HepG2 (cell line): ENCODE measurements around the gene CEBPB. TPM values are rescaled to one million over a fixed set of nuclear protein-coding genes. Genes with fewer than 3 reads are reported as not detected.

Experiments
- ATAC-seq: fragments of 200-7000 bp; cut with Tn5 transposase; 3 replicates; pipeline ENCODE4 v1.9.1; 2020; ENCODE audit warnings: mild to moderate bottlenecking, moderate library complexity
- BruUV-seq: library from RNA; stranded (reverse); fragments of 400-500 nt; replicated peaks from 2 replicates; lab custom pipeline; 2021; lab: Mats Ljungman, UMichigan
- CTCF ChIA-PET: fragments of 300-600 bp; formaldehyde crosslinking; extraction: SDS; loops from one replicate; lab custom pipeline; 2021; ENCODE audit warnings: low total read pairs, inconsistent platforms, low intra/inter-chr PET ratio; lab: Yijun Ruan, JAX
- POLR2A ChIA-PET: fragments of 350-600 bp; sonication (Branson Sonifier 250); formaldehyde crosslinking; loops from one replicate; lab custom pipeline; 2020; ENCODE audit warnings: antibody characterized with exemption, inconsistent platforms; lab: Yijun Ruan, JAX
- DNase-seq: peaks from one replicate; pipeline ENCODE4 v3.0.0-alpha.2; 2015; ENCODE audit warnings: low spot score
- FAIRE-seq: peaks from 3 replicates; lab custom pipeline; 2011; peaks lifted over from hg19 to GRCh38; lab: Jason Lieb, UNC
- H2AFZ ChIP-seq: one replicate; pipeline ENCODE4 v1.6.1; 2011; ENCODE audit warnings: low read length, inconsistent platforms
- H3K27ac ChIP-seq: fragments of 300-600 bp; 3 replicates; pipeline ENCODE4 v1.8.0; 2011; ENCODE audit warnings: mixed run types, mild to moderate bottlenecking, mixed read lengths, low read length, inconsistent platforms; ENCODE audit not compliant: insufficient read depth; ENCODE audit errors: extremely low read length
- H3K27me3 ChIP-seq, 2 experiments: fragments of 200-600 bp in 1 of 2; 2 replicates in 1 of 2; 3 replicates in 1 of 2; pipeline versions ENCODE4 v1.6.0 to v1.8.0; 2011; ENCODE audit warnings: low read length in 2 of 2, mild to moderate bottlenecking in 2 of 2, moderate library complexity in 2 of 2, inconsistent platforms in 1 of 2; ENCODE audit not compliant: insufficient read depth in 2 of 2, control insufficient read depth in 1 of 2
- H3K36me3 ChIP-seq, 2 experiments: fragments of 200-600 bp in 1 of 2; replicated peaks in 1 of 2; 2 replicates in 1 of 2; 3 replicates in 1 of 2; pipeline versions ENCODE4 v1.5.1 to v1.8.0; 2011; ENCODE audit warnings: low read length in 2 of 2, inconsistent platforms in 1 of 2; ENCODE audit not compliant: insufficient read depth in 2 of 2, control insufficient read depth in 1 of 2
- H3K4me1 ChIP-seq: 2 replicates; pipeline ENCODE4 v1.5.1; 2012; ENCODE audit warnings: low read length, inconsistent platforms; ENCODE audit not compliant: insufficient read depth
- H3K4me2 ChIP-seq: 2 replicates; pipeline ENCODE4 v1.6.0; 2011; ENCODE audit warnings: low read depth, low read length, inconsistent platforms
- H3K4me3 ChIP-seq, 3 experiments: fragments of 200-600 bp in 1 of 3; sonication (generic), shearing (Covaris generic) in 1 of 3; replicated peaks in 1 of 3; 2 replicates each; pipeline ENCODE4 v1.5.1; 2011 to 2016; ENCODE audit warnings: low read length in 3 of 3, inconsistent platforms in 2 of 3, low read depth in 2 of 3, mild to moderate bottlenecking in 2 of 3, control low read depth in 1 of 3, mixed read lengths in 1 of 3; ENCODE audit not compliant: insufficient read depth in 1 of 3
- H3K79me2 ChIP-seq: one replicate; pipeline ENCODE4 v1.6.1; 2011; ENCODE audit warnings: low read length, inconsistent platforms; ENCODE audit not compliant: insufficient read depth
- H3K9ac ChIP-seq: 2 replicates; pipeline ENCODE4 v1.6.0; 2011; ENCODE audit warnings: mild to moderate bottlenecking, low read depth, low read length, inconsistent platforms; ENCODE audit not compliant: insufficient read depth
- H3K9me3 ChIP-seq: 2 replicates; pipeline ENCODE4 v1.5.1; 2012; ENCODE audit warnings: mild to moderate bottlenecking, low read length
- H4K20me1 ChIP-seq: 2 replicates; pipeline ENCODE4 v1.6.0; 2011; ENCODE audit warnings: inconsistent platforms, mild to moderate bottlenecking, low read length, moderate library complexity; ENCODE audit not compliant: insufficient read depth
- ARNT2 ChIP-seq: sonication (generic); formaldehyde crosslinking; IDR thresholded peaks from 2 replicates; pipeline ENCODE4 v1.8.0; 2022; ENCODE audit warnings: mild to moderate bottlenecking, low read depth, missing genetic modification reagents, moderate library complexity
- DNMT1 ChIP-seq: sonication (generic); formaldehyde crosslinking; IDR thresholded peaks from 2 replicates; pipeline ENCODE4 v1.5.1; 2020; ENCODE audit warnings: mild to moderate bottlenecking, missing genetic modification reagents
- EP300 ChIP-seq, 3 experiments: sonication (generic) in 1 of 3; formaldehyde crosslinking in 1 of 3; IDR thresholded peaks; 2 replicates each; pipeline versions ENCODE4 v1.5.1 to v1.6.1; 2011 to 2020; ENCODE audit warnings: low read depth in 2 of 3, low read length in 2 of 3, borderline replicate concordance in 1 of 3, improper control_type of control experiment in 1 of 3, mild to moderate bottlenecking in 1 of 3, missing genetic modification reagents in 1 of 3, moderate library complexity in 1 of 3
- FOXO4 ChIP-seq: sonication (generic); formaldehyde crosslinking; conservative IDR thresholded peaks from 2 replicates; pipeline ENCODE4 v1.8.1; 2023; ENCODE audit warnings: missing genetic modification reagents
- ZNF20 ChIP-seq: sonication (generic); formaldehyde crosslinking; IDR thresholded peaks from 2 replicates; pipeline ENCODE4 v1.4.0; 2020; ENCODE audit warnings: mild to moderate bottlenecking, moderate library complexity, missing genetic modification reagents
- ZNF3 ChIP-seq: IDR thresholded peaks from 2 replicates; pipeline ENCODE4 v1.7.0; 2017; ENCODE audit warnings: inconsistent platforms
- ZNF552 ChIP-seq: sonication (generic); formaldehyde crosslinking; IDR thresholded peaks from 2 replicates; pipeline ENCODE4 v1.9.0; 2022; ENCODE audit warnings: missing genetic modification reagents, mild to moderate bottlenecking, borderline replicate concordance
- ZNF629 ChIP-seq: sonication (generic); formaldehyde crosslinking; conservative IDR thresholded peaks from 2 replicates; pipeline ENCODE4 v1.5.0; 2020; ENCODE audit warnings: missing genetic modification reagents
- ZNF768 ChIP-seq: sonication (generic); formaldehyde crosslinking; IDR thresholded peaks from 2 replicates; pipeline ENCODE4 v1.4.0; 2020; ENCODE audit warnings: missing genetic modification reagents
- WGBS: methylation state at CpG from one replicate; pipeline ENCODE4 v1.1.6; 2017; ENCODE audit warnings: low lambda C conversion rate; 5-methylcytosine and 5-hydroxymethylcytosine counted together
- in situ Hi-C: cut with HindIII; loops from 2 replicates; pipeline ENCODE4 v1.10.0; 2017; ENCODE audit warnings: low pct_unique_long_range_greater_than_20kb; ENCODE audit not compliant: extremely low pct_ligation_motif_present
- intact Hi-C: fragments of 100-400 bp; cut with micrococcal nuclease; formaldehyde crosslinking; loops from one replicate; pipeline ENCODE4 v1.10.0; 2022; ENCODE audit not compliant: unreplicated experiment
- polyA plus RNA-seq, 8 experiments: library from polyadenylated mRNA; depleted of rRNA in 3 of 8; stranded (reverse) in 7 of 8; unstranded in 1 of 8; fragments of >200 nt; fragmentation: Illumina TruSeq in 4 of 8; extraction: Trizol in 4 of 8; gene quantifications; 2 replicates each; pipeline versions ENCODE4 v1.2.1 to v1.2.3, GENCODE V29; 2011 to 2016; ENCODE audit warnings: low read depth in 4 of 8, missing spikeins in 1 of 8, mixed read lengths in 1 of 8; ENCODE audit not compliant: insufficient read depth in 1 of 8
- total RNA-seq, 5 experiments: library from RNA; depleted of rRNA; stranded (reverse); fragments of >200 nt; fragmentation: Illumina TruSeq; extraction: Trizol; gene quantifications; 2 replicates each; pipeline ENCODE4 v1.2.3, GENCODE V29; 2016; ENCODE audit warnings: low read depth in 1 of 5
- TF ChIP-seq, protein P1 (sequence below): sonication (generic); formaldehyde crosslinking; IDR thresholded peaks from 2 replicates; pipeline ENCODE4 v1.4.0; 2020; ENCODE audit warnings: low read depth, mild to moderate bottlenecking, missing genetic modification reagents

The CEBPB gene
- total and polyA plus RNA-seq, 2 of the 13 experiments (the other 11 are each of a cell fraction or from before 2014, with no cell fraction given): 18.5 to 28.2 TPM

DNA sequence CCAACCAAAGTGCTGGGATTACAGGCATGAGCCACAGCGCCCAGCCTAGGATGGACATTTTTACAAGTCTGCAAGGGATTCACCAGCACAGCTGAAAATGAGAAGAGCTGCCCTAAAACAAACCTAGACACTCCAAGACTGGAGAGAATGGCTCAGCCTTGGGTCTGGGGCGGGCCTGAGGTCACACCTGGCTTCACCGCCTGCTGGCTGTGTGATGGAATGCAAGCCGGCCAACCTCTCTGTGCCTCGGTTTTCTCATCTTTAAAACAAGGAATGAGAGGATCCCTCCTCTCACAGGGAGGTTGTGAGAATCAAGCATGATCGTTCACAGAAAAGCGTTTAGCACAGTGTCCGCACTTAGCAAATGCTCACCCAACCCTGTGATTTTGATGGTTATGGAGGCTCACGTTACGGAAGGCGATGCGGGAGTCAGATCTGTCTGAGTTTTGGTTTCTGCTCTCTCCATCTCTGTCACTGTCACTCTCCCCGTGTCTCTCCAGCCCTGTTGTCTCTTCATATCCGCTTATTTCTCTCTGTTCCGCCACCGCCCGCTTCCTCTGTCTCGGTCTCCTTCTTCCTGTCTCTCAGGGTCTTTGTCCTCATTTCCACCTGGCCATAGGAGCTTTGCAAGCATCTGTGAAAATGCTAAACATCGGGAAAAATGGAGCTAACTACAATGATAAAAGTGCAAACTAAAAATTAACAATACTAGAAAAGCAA lies 47.6 kb downstream of the CEBPB start (continued):
- peak; percentile 100 for TF ChIP-seq ZNF768
- no peak for TF ChIP-seq EP300 (IDR thresholded peaks at IDR 0.05; ENCODE audit: low read depth in 2 of 2, low read length in 2 of 2)
- TF ChIP-seq EP300 (CRISPR knock-in tag; IDR thresholded peaks at IDR 0.05; ENCODE audit: borderline replicate concordance): no peak
- TF ChIP-seq, all 625 proteins: peak for 5

- no peak overlapping the region for H3K9ac ChIP-seq
- no peak overlapping the region for H2AFZ ChIP-seq
- no peak overlapping the region for H3K27ac ChIP-seq
- H3K27me3 ChIP-seq: peaks cover 4 to 28% of the 10 kb centered on the region in 2 experiments; a peak in 3 of 5 replicates
- ChIA-PET POLR2A (interaction anchor here (1.4 kb wide), 1 partner anchor 44 kb away, joined by 5 read pairs; no protein-coding TSS in a partner anchor), CTCF (no interaction called here)
- no peaks in the 10 kb centered on the region for H4K20me1 ChIP-seq
- no peaks in the 10 kb centered on the region for H3K36me3 ChIP-seq
- DNase-seq (no peak), ATAC-seq (no peak), FAIRE-seq (no peak)
- 22% methylated on average over 9 of the region's 9 CpGs for WGBS
- TF ChIP-seq DNMT1 (CRISPR knock-in tag): 0 out of 2 replicates have a peak, but pooled peaks have one; percentile 21
- TF ChIP-seq ZNF20: no peak
- H3K79me2 ChIP-seq: no peaks in the 10 kb centered on the region
- in situ Hi-C loops: no loop called here
- no peak overlapping the region for H3K4me2 ChIP-seq
- intact Hi-C loops: loop anchor here (10.0 kb wide), 1 partner anchor 45 kb away; the partner anchor contains the start of gene CEBPB
- H3K4me3 ChIP-seq: no peak overlapping the region
- BruUV-seq: no TSS peak
- no peaks in the 10 kb centered on the region for H3K9me3 ChIP-seq
- H3K4me1 ChIP-seq: peaks cover 92% of the 10 kb centered on the region
Observed at GRCh38 chr20:50240092-50240491, 49.5 kb downstream of the CEBPB start.

DNA sequence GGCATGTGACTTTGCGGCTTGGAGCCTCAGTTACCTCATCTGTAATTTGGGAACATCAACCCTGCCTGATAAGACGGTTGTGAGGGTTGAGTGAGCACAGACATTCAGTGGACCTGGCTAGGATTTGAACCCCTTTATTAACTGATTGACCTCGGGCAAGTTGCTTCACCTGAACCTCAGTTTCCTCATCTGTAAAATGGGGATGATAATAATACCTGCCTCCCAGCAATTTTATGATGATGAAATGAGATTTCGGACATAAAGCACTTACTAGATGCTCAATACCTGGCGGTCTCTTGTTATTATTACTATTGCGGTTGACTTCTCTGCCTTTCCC lies 51.5 kb downstream of the CEBPB start:
- Histone ChIP-seq H3K79me2 (no peaks in the 10 kb centered on the region), H4K20me1 (no peaks in the 10 kb centered on the region), H2AFZ (no peak overlapping the region), H3K27me3 (peaks cover 7 to 25% of the 10 kb centered on the region in 2 experiments; a peak in 3 of 5 replicates), H3K27ac (no peak overlapping the region), H3K4me3 (peak overlapping the region in 1 of 3 experiments; percentile 56; a peak in 1 of 6 replicates), H3K9me3 (no peaks in the 10 kb centered on the region), H3K36me3 (no peaks in the 10 kb centered on the region), H3K4me1 (peaks cover 100% of the 10 kb centered on the region), H3K4me2 (peak overlapping the region; percentile 87; the same call in 1 of the 2 replicates), H3K9ac (peak overlapping the region; percentile 72)
- intact Hi-C loops: loop anchor here (10.0 kb wide), 1 partner anchor 47 kb away; the partner anchor contains the start of gene CEBPB
- FAIRE-seq (no peak), DNase-seq (no peak), ATAC-seq (no peak)
- in situ Hi-C loops: no loop called here
- 87% methylated on average over 6 of the region's 6 CpGs for WGBS
- POLR2A ChIA-PET: interaction anchor here (0.8 kb wide), 1 partner anchor 52 kb away, joined by 3 read pairs; no protein-coding TSS in a partner anchor
- CTCF ChIA-PET: no interaction called here
- BruUV-seq: no TSS peak
- no peak for TF ChIP-seq ZNF552 (CRISPR knock-in tag)
- 0 out of 2 replicates have a peak, but pooled peaks have one; percentile 47 for TF ChIP-seq ZNF3 (CRISPR knock-in tag)
- no peak for TF ChIP-seq FOXO4 (CRISPR knock-in tag)
- TF ChIP-seq, protein P1, sequence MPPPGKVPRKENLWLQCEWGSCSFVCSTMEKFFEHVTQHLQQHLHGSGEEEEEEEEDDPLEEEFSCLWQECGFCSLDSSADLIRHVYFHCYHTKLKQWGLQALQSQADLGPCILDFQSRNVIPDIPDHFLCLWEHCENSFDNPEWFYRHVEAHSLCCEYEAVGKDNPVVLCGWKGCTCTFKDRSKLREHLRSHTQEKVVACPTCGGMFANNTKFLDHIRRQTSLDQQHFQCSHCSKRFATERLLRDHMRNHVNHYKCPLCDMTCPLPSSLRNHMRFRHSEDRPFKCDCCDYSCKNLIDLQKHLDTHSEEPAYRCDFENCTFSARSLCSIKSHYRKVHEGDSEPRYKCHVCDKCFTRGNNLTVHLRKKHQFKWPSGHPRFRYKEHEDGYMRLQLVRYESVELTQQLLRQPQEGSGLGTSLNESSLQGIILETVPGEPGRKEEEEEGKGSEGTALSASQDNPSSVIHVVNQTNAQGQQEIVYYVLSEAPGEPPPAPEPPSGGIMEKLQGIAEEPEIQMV (CRISPR knock-in tag): no peak
- TF ChIP-seq ARNT2 (CRISPR knock-in tag): no peak
- peak; percentile 97 for TF ChIP-seq ZNF629
